ENCODE data around the gene DUS1L.
A peak's percentile ranks its signal among the peaks of the same experiment; 100 is the strongest.

The DUS1L gene

GRCh38 chr17:82100502-82101298 is 35.1 kb upstream of the DUS1L start:
- peak in 1 of 2 experiments; percentile 46 for DNase-seq

- peak in 1 of 2 experiments; percentile 85 for DNase-seq
These were observed 33.5 kb upstream of the DUS1L start for GRCh38 chr17:82098939-82099763.

- peak; percentile 84 to 98 for DNase-seq
These were observed 32.8 kb upstream of the DUS1L start, which contains the start of gene FASN for GRCh38 chr17:82098169-82098938. Gene FASN (minus strand): TSS chr17:82098236. CDS start chr17:82096445, 1,791 bp downstream.

GRCh38 chr17:82097919-82098168 is 32.2 kb upstream of the DUS1L start:
- DNase-seq = no peak

GRCh38 chr17:82097184-82097918 is 31.7 kb upstream of the DUS1L start:
- peak in 1 of 2 experiments; percentile 63 for DNase-seq

DNA sequence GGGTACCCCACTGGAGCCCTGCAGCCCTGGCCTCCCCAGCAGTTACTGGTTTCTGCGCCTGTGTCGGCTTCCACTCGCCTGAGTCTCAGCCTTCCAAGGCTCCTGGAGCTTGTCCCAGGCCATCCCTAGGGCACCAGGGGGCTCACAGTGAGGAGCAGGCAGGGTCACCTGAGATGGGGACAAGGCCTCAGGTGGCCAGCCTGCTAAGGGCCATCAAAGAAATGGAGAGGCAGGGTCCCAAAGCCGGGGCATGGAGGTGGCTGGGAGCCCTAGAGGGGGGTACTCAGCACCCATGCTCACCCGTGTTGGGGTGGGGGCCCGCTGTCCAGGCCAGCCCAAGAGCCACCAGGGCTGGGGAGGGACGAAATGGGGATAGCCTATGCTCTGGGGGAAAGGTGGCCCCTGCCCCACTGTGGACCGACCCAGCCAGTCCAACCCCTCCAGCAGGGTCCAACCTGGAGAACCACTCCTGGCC is 31.1 kb upstream of the DUS1L start:
- DNase-seq = no peak

GRCh38 chr17:82095777-82096708 is 30.4 kb upstream of the DUS1L start:
- DNase-seq = peak in 1 of 2 experiments; percentile 34

DNA sequence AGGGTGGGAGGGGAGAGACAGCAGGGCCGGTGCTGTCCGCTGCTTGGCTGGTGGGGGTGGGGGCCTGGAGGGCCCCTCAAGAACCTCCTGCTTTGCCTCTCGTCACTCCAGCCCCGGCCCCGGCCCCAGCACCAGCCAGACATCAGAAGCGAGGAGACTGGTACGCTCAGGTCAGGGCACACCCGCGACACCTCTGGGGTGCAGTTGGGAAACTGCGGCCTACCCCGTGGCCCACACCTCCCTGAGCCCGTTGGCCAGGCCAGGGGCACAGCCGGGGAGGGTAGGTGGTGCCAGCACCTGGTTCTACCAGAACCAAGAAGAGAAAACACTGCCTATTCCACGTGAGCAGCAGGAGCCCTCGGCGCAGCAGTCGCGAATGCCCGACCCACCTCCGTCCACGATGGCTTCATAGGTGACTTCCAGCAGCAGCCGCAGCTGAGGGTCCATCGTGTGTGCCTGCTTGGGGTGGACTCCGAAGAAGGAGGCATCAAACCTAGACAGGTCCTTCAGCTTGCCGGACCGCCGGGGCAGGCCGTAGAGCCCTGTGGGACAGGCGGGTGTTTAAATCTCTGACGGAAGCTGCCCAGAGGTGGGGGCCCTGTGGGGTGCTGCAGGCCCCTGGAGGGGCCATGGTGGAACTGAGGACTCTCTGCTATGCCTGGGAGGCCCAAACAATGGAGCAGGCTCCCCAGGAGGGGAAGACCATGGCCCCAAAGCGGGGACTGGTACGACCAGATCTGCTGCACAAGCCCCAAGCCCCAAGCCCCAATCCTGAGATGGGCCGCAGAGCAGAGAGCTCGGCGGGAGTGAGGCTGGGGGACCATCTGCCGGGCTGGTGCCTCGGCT is 29.6 kb upstream of the DUS1L start:
- no peak for DNase-seq

DNA sequence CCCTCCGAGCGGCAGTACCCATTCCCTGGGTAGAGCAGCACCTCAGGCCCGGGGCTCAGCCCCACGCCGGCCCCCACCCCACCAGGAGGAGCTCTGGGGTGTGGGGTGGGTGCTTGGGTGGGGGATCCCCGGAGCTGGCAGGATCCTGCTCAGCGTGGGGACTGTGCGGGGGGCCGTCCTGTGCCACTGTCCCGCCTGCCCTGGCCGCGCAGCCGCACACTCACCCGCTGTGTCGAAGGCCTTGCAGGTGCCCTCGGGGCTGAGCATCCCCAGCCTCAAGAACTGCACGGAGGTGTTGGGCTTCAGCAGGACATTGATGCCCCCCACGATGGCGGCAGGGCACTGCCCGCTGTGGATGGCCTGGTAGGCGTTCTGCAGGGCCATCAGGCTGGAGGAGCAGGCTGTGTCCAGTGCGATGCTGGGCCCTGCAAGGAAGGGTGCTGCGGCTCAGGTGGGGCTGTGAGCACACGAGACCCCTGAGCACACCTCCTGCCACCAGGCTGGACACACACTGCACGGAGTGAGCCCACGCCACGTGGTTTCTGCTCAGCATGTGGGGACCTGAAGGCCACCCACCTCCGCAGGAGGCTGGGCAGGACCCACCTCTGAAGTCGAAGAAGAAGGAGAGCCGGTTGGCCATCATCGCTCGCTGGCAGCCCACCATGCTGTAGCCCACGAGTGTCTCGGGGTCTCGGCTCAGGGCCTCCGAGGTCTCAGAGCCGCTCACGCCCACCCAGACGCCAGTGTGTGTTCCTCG is 27.6 kb upstream of the DUS1L start:
- DNase-seq = no peak

DNA sequence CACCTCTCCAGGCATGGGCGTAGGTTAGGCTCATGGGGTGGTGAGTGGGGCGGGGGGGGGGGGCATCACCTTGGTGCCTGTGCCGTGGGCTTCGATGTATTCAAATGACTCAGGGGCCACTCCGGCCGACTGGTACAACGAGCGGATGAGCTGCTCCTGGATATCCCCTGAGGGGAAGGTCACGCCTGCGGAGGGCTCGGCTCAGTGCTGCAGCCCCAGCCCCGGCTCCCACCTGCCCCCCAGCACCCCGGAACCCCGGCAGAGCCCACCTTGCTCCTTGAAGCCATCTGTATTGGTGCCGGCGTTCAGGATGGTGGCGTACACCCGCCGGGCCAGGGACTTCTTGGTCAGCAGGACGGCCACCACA is 27.0 kb upstream of the DUS1L start:
- no peak for DNase-seq

- DNase-seq = no peak
These were observed 26.5 kb upstream of the DUS1L start for GRCh38 chr17:82092094-82092586.

DNA sequence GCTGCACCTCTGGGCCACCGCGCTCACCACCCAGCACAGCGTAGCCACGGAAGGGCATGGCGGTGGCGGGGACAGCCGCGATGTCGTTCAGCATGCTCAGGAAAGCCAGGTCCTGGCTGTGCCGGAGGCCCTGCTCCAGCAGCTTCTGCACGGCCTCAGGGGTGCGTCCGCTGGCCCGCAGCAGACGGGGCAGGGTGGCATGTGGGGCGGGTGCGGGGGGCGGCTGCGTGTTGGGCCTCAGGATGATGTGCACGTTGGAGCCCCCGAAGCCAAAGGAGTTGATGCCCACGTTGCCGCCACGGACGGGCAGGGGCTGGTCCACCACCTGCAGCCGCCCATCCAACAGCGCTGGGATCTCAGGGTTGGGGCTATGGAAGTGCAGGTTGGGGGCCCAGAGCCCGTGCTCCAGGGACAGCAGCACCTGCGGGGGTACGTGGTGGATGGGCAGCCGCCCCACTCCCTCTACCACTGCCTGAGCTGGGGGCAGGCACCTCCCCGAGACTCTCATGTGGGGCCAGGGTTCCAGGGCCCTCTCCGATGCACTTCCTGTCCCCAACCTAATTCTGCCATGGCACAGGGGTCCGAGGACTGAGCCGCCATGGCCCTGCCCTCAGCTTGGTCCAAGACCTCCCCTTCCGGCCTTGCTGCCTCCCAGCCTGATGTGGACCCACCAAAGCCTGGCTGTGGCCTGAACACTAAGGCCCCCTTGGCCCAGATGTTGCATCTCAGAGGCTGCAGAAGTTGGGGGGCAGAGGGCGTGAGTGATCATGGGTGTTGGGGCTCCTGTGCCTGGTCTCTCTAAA is 25.9 kb upstream of the DUS1L start:
- DNase-seq = no peak

GRCh38 chr17:82090549-82091263 is 25.1 kb upstream of the DUS1L start:
- DNase-seq = no peak

DNA sequence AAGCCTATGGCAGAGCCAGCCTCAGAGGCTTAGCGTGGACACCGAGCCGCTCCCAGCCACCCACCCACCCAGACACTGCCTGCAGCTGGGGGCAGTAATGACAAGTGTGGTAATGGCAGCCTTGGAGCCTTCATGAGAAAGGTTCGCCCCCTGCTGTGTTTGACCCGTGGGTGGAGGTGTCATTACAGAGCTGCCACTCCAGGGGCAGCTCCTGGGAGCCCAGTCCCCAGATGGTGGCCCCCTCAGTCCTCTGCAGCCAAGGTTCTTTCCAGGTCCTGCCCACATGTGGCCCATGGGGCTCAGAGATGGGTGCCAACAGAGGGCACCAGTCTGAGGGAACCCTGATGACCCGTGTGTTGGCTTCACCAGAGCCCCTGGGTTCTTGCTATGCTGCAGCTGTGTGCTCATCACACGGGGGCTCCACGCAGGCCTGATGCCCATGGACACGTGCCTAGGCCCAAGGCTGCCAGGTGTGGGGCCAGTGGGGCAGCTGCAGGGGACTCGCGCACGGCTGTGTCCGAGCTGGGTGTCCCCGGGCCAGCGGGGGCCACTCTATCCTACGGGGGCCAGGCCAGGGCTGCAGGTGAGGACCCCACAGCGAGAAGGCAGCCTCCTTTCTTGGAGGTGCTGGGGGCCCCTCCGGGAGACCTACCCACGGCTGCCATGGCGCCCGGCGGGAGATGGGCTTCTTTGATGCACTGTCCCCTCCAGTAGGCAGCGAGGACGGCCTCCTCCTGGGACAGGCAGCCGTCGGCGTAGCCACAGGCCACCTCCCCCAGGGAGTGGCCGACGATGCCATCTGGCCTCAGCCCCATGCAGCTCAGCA is 24.3 kb upstream of the DUS1L start:
- DNase-seq = no peak

GRCh38 chr17:82088838-82089722 is 23.5 kb upstream of the DUS1L start:
- DNase-seq = no peak

Data from NCI-H526 (cell line).